NCI-H82 treated with DMSO at 0.1 percent for 48 hours (cell line): ENCODE data around the gene IRF7.

Source experiments
- DNase-seq: peaks from one replicate; lab custom pipeline; 2025; ENCODE audit not compliant: unreplicated experiment; lab: John Stamatoyannopoulos, UW

IRF7 gene

GRCh38 chr11:565921-566509 is 49.7 kb downstream of the IRF7 start:
- no peak for DNase-seq

- DNase-seq = no peak
These were observed 51.8 kb downstream of the IRF7 start for GRCh38 chr11:563812-564578.

- DNase-seq = no peak
These were observed 52.5 kb downstream of the IRF7 start for GRCh38 chr11:563066-563811.
